GM18520 (cell line): ENCODE data around the gene ADCYAP1R1.

Source experiments
- ATAC-seq: cut with Tn5 transposase; IDR thresholded peaks from one replicate; pipeline ENCODE4 v1.9.1; 2021; ENCODE audit not compliant: unreplicated experiment

The ADCYAP1R1 gene

GRCh38 chr7:31104361-31105255, 52.5 kb downstream of the ADCYAP1R1 start:
- ATAC-seq, result no peak

GRCh38 chr7:31105256-31105950, 53.3 kb downstream of the ADCYAP1R1 start:
- no peak for ATAC-seq

DNA sequence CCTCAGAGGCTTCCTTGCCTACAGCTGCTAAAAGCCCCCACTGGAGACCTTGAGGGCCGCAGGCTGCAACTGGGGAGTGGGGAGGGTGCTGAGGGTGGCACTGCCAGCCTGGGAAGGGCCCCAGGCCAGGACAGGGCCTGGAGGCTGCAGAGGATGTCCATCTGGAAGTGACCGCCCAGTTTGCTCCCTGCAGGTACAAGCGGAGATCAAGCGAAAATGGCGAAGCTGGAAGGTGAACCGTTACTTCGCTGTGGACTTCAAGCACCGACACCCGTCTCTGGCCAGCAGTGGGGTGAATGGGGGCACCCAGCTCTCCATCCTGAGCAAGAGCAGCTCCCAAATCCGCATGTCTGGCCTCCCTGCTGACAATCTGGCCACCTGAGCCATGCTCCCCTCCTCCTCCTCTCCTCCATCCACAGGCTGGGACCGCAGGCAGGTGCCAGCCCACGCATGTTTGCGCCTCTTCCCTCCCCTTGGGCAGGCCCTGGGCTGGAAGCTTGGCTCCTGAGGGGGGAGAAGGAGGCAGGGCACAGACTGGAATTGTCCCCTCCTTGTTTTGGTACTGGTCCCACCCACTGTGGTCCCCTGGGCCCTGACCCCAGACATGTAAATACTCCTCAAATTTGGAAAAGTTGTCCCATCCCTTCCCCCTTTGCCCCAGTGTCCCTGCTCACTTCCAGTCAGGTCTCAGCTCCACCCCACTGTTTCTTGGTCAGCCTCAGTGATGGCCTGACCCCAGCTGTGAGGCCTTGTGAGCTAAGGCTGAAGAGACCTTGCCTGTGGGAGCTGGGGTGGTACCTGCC, 54.4 kb downstream of the ADCYAP1R1 start:
- no peak for ATAC-seq

DNA sequence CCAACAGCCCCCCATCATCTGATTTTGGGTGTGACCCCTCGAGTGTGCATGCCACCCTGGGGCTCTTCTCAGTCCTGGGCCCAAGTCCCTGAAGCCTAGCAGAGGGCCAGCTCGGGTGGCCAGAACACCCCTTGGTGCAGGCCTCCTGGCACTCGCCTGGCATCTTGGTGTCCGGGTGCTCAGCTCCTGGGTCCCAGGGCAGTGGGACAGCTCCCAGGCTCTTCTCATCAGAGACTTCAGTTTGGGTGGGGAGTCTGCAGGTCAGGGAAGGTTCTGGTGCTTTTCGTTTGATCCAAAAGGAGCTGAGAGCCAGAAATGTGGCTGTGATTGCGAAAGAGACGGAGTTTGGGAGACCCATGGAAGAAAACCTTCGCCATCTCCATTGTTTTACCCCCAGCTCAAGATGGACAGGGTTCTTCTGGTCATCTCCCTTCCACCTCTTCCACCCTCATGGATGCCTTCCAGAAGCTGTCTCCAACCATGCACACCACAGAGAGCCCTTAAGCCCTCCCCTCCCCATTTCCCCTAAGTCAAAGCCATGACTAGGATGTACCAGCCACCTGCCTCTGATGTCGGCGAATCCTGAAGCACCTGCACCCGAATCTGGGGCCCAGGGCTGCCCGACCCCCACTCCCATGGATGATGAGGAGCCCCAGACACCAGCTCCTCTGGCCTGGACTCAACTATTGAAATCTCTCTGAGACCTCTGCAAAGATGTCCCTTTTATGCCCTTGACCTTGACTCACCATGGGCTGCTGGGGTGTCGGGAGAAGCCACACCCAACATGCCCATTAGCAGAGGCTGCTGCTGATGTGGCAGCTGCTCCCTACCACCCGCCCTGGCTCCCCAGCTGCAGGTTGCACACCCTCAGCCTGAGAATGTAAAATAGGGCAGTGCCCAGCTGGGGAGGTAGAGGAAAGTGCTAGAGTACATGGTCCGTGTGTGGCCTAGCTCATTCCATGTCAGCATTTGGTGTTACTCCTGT, 55.3 kb downstream of the ADCYAP1R1 start:
- ATAC-seq, result no peak

DNA sequence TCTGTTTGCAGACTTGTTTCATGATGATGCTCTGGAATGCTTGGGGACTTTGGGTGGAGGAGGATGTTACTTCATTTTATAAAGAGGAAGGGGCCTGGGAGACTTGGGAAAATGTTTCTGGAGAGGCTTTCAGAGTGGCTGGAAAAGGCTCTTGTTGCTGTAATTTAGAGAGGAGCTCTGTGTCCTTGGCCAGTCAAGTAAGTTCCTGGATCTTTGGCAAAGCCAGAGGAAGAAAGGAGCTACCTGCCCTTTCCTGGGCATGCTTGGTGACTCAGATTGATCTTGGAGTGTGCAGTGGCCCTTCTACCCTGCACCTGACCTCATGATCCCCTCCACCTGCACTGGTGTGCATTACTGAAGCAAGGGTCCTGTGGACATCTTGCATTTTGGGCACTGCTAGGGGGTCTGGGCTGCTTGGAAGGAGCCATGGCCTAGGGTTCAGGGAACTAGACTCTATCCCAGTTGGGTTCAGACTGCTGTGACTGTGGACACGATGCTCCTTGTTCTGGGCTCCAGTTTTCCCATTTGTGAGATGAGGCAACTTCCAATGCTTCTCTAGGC, 56.1 kb downstream of the ADCYAP1R1 start:
- no peak for ATAC-seq

DNA sequence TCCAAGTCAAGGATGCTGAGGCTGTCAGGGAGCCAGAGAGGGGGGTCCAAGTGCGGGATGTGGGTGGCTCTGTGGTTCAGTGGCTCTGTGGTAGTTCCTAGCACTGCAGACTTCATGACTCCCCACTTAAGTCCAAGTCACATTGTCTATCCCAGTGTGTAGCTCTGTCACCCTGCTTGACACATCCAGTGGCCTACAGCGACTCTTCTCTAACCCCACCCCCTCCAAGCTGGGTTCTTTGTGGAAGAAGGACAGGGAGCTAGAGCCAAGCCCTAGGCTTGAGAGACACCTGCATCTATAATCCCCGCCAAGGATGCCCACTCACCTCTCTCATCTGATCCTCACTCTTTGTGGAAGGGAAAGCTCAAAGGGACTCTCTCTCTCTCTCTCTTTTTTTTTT, 57.6 kb downstream of the ADCYAP1R1 start:
- no peak for ATAC-seq

- ATAC-seq, result no peak
These were observed 58.4 kb downstream of the ADCYAP1R1 start for GRCh38 chr7:31110331-31111108.

- ATAC-seq, result no peak
These were observed 59.0 kb downstream of the ADCYAP1R1 start for GRCh38 chr7:31111109-31111451.

- ATAC-seq, result no peak
These were observed 61.6 kb downstream of the ADCYAP1R1 start for GRCh38 chr7:31113660-31114059.

- ATAC-seq, result no peak
These were observed 62.7 kb downstream of the ADCYAP1R1 start for GRCh38 chr7:31114593-31115343.

- no peak for ATAC-seq
These were observed 64.5 kb downstream of the ADCYAP1R1 start for GRCh38 chr7:31116615-31117014.

GRCh38 chr7:31119249-31119648, 67.1 kb downstream of the ADCYAP1R1 start:
- no peak for ATAC-seq

DNA sequence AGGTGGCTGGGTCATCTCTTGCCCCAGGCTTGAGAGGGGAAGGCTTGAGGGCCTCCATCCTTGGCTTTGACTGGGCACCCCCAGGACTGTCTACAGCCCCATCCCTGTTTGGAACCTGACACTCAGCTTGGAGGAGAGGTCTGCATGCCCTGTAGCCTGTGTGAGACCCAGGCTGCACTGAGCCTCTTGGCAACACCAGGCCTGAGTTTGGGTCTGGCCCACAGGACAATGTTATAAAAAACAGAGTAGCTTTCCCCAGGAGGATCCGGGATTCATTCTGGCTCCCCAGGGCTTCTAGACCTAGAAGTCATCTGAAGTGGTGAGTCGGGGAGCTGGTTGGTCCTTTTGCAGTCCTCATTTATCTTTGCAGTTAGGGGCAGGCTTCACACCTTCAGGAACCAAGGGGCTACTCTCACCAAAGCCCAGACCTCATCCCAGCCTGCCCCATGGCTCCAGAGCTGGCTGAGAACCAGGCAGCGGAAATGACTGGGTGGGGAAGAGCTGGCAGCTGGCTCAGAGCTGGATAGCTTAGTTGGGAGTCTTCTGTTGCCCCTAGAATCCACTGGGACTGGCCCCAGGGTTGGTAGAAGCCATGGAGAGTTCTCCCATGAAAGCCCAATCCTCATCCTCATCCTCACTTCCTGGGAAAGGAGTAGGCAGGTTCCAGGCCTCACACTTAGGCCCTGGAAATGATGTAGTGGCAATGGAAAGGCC, 68.8 kb downstream of the ADCYAP1R1 start:
- ATAC-seq, result no peak

GRCh38 chr7:31121601-31122000, 69.5 kb downstream of the ADCYAP1R1 start:
- no peak for ATAC-seq

- ATAC-seq, result no peak
These were observed 70.5 kb downstream of the ADCYAP1R1 start for GRCh38 chr7:31122649-31123058.

GRCh38 chr7:31123321-31123720, 71.2 kb downstream of the ADCYAP1R1 start:
- ATAC-seq, result no peak

- no peak for ATAC-seq
These were observed 71.6 kb downstream of the ADCYAP1R1 start for GRCh38 chr7:31123726-31124125.

- no peak for ATAC-seq
These were observed 73.1 kb downstream of the ADCYAP1R1 start for GRCh38 chr7:31125171-31125570.
